ENCODE results near the gene EYS.
"Not testable (repeated sequence)": the region's sequence is repeated elsewhere in the genome, so short reads cannot be mapped to it uniquely, and the experiment has no call there.

Gene EYS

DNA sequence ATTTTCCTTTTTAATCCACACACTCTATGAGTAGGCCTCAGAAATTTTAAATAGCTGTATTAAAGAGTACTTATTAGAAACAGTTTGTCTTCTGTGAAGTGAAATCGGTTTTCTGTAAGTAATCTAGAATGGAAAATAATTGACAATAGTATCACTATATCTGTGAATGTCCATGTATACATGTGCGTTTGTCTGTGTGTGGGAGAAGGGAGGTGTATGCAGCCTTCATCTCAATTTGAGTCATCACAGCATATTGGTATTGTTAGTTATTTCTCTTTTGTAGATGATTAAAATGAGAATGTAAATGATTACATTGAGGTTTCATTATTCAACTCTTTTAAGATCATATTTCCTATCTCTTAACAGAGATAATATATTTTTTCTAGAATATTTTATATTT, 206.0 kb downstream of the EYS start:
- H3K79me2 ChIP-seq = no peaks in the 10 kb centered on the region
- no peaks in the 10 kb centered on the region for H3K27me3 ChIP-seq (ENCODE audit: control insufficient read depth, insufficient read depth, low read length)
- H3K9ac ChIP-seq = no peak overlapping the region
- H3K27ac ChIP-seq = no peak overlapping the region
- no peaks in the 10 kb centered on the region for H3K9me3 ChIP-seq (ENCODE audit: control insufficient read depth, low read length)
- no peak overlapping the region for H3K4me2 ChIP-seq (ENCODE audit: low read length)
- H3K4me3 ChIP-seq (ENCODE audit: low read depth, low read length) = no peak overlapping the region
- TF ChIP-seq, protein P1, sequence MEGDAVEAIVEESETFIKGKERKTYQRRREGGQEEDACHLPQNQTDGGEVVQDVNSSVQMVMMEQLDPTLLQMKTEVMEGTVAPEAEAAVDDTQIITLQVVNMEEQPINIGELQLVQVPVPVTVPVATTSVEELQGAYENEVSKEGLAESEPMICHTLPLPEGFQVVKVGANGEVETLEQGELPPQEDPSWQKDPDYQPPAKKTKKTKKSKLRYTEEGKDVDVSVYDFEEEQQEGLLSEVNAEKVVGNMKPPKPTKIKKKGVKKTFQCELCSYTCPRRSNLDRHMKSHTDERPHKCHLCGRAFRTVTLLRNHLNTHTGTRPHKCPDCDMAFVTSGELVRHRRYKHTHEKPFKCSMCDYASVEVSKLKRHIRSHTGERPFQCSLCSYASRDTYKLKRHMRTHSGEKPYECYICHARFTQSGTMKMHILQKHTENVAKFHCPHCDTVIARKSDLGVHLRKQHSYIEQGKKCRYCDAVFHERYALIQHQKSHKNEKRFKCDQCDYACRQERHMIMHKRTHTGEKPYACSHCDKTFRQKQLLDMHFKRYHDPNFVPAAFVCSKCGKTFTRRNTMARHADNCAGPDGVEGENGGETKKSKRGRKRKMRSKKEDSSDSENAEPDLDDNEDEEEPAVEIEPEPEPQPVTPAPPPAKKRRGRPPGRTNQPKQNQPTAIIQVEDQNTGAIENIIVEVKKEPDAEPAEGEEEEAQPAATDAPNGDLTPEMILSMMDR (IDR thresholded peaks at IDR 0.05) = no peak
- H2AFZ ChIP-seq = no peak overlapping the region
- no peaks in the 10 kb centered on the region for H3K4me1 ChIP-seq
- no peaks in the 10 kb centered on the region for H3K36me3 ChIP-seq (ENCODE audit: control insufficient read depth, insufficient read depth, low read length)

DNA sequence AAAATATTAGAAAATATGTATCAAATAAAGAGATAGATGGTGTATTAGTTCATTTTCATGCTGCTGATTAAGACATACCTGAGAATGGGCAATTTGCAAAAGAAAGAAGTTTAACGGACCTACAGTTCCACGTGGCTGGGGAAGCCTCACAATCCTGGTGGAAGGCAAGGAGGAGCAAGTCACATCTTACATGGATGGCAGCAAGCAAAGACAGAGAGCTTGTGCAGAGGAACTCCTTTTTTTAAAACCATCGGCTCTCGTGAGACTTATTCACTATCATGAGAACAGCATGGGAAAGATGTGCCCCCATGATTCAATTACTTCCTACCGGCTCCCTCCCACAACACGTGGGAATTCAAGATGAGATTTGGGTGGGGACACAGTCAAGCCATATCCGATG, 223.4 kb downstream of the EYS start:
- not testable (repeated sequence) for H3K27me3 ChIP-seq (ENCODE audit: control insufficient read depth, insufficient read depth, low read length); H2AFZ ChIP-seq; H3K4me1 ChIP-seq; H3K79me2 ChIP-seq; H3K9ac ChIP-seq; H3K36me3 ChIP-seq (ENCODE audit: control insufficient read depth, insufficient read depth, low read length); H3K4me3 ChIP-seq (ENCODE audit: low read depth, low read length); H3K4me2 ChIP-seq (ENCODE audit: low read length); H3K9me3 ChIP-seq (ENCODE audit: control insufficient read depth, low read length); H3K27ac ChIP-seq

DNA sequence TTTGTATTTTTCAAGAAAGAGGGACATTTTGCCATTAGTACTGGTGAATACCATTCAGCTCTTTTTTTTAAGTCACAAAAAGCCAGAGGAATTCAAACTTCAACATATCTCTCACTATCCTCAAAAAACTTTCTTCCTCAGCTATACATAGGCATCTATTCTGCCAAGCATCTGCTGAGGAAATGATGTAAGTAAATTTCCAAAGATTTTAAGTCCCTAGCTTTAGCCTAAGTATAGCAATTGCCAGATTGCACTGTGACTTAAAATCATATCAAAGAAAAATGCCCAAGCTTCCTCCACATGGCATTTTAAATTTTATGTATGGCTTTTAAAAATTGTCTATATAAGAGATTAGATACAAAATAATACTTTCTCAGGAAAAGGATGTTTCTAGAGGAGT, 237.4 kb downstream of the EYS start:
- TF ChIP-seq, protein P1 (IDR thresholded peaks at IDR 0.05) = no peak
- H3K4me1 ChIP-seq = no peaks in the 10 kb centered on the region
- no peaks in the 10 kb centered on the region for H3K79me2 ChIP-seq

GRCh38 chr6:65468307-65468706, 238.7 kb downstream of the EYS start:
- H2AFZ ChIP-seq = no peak overlapping the region
- no peaks in the 10 kb centered on the region for H3K4me1 ChIP-seq
- no peak overlapping the region for H3K4me2 ChIP-seq (ENCODE audit: low read length)
- no peak overlapping the region for H3K9ac ChIP-seq
- H3K36me3 ChIP-seq (ENCODE audit: control insufficient read depth, insufficient read depth, low read length) = no peaks in the 10 kb centered on the region
- no peaks in the 10 kb centered on the region for H3K9me3 ChIP-seq (ENCODE audit: control insufficient read depth, low read length)
- H3K79me2 ChIP-seq = no peaks in the 10 kb centered on the region
- TF ChIP-seq, protein P1 (IDR thresholded peaks at IDR 0.05) = no peak
- no peak overlapping the region for H3K27ac ChIP-seq
- no peak overlapping the region for H3K4me3 ChIP-seq (ENCODE audit: low read depth, low read length)
- H3K27me3 ChIP-seq (ENCODE audit: control insufficient read depth, insufficient read depth, low read length) = no peaks in the 10 kb centered on the region

More for the DNA sequence above, 237.4 kb downstream of the EYS start:
- H3K9me3 ChIP-seq (ENCODE audit: control insufficient read depth, low read length) = no peaks in the 10 kb centered on the region
- no peak overlapping the region for H2AFZ ChIP-seq
- no peak overlapping the region for H3K4me2 ChIP-seq (ENCODE audit: low read length)
- H3K27me3 ChIP-seq (ENCODE audit: control insufficient read depth, insufficient read depth, low read length) = no peaks in the 10 kb centered on the region
- no peaks in the 10 kb centered on the region for H3K36me3 ChIP-seq (ENCODE audit: control insufficient read depth, insufficient read depth, low read length)
- no peak overlapping the region for H3K4me3 ChIP-seq (ENCODE audit: low read depth, low read length)
- no peak overlapping the region for H3K27ac ChIP-seq
- H3K9ac ChIP-seq = no peak overlapping the region

- Histone ChIP-seq H3K4me1 (no peaks in the 10 kb centered on the region), H3K9ac (no peak overlapping the region), H3K27me3 (ENCODE audit: control insufficient read depth, insufficient read depth, low read length) (no peaks in the 10 kb centered on the region), H3K4me2 (ENCODE audit: low read length) (no peak overlapping the region), H3K4me3 (ENCODE audit: low read depth, low read length) (no peak overlapping the region), H3K79me2 (no peaks in the 10 kb centered on the region), H3K27ac (no peak overlapping the region), H2AFZ (no peak overlapping the region), H3K36me3 (ENCODE audit: control insufficient read depth, insufficient read depth, low read length) (no peaks in the 10 kb centered on the region), H3K9me3 (ENCODE audit: control insufficient read depth, low read length) (no peaks in the 10 kb centered on the region)
- TF ChIP-seq, protein P1 (IDR thresholded peaks at IDR 0.05) = no peak
Observed at GRCh38 chr6:65461121-65461520, 245.9 kb downstream of the EYS start.

Data from parathyroid adenoma (tissue), 2 donors.